GM12892 (cell line): Measurements from ENCODE around the gene MMP11.

Source experiments
- POLR2A ChIP-seq: IDR thresholded peaks from 2 replicates; pipeline ENCODE4 v1.6.1; 2011; ENCODE audit warnings: low read depth, low read length, control low read depth
- POLR2AphosphoS5 ChIP-seq: IDR thresholded peaks from 2 replicates; pipeline ENCODE4 v1.6.1; 2011; ENCODE audit warnings: low read depth, low read length, control low read depth
- TAF1 ChIP-seq: IDR thresholded peaks from 2 replicates; pipeline ENCODE4 v1.6.1; 2011; ENCODE audit warnings: low read depth, mild to moderate bottlenecking, control low read depth, low read length, borderline replicate concordance

DNA sequence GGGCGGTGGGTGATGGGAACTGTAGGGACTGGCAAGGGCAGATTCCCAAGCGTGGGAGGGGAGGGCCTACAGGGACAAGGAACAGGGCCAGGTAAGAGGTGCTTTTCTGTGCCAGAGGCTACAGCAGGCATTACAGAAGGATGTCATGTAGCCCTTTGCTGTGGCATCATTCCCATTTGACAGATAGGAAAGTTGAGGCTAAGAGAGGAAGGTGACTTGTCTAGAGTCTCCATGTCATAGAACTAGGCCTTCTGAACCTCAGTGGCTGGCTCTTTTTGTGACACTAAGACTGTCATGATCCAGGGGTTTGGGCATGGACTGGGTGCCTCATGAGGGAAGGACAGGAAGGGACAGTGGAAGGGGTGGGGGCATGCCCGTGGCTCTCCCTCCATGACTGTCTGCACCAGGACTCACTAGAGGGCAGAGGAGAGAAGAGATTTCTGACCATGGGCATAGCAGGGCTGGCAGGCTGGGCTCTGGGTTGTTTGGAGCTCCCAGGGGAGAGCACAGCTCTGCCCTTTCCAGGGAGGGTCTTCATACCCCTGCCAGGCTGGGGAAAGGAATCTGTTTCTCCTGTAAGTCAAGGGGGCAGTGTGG is 3.2 kb downstream of the MMP11 start:
- no peak for TF ChIP-seq POLR2AphosphoS5
- no peak for TF ChIP-seq TAF1
- no peak for TF ChIP-seq POLR2A
